Endothelial cell of umbilical vein (primary cell): Measurements from ENCODE around the gene LHX1.

ENCODE experiments used
- EZH2 ChIP-seq: IDR thresholded peaks from 2 replicates; pipeline ENCODE4 v1.6.1; 2012; ENCODE audit warnings: borderline replicate concordance, low read depth, mild to moderate bottlenecking, moderate library complexity, low read length, inconsistent platforms; ENCODE audit not compliant: severe bottlenecking
- FOS ChIP-seq: IDR thresholded peaks from 2 replicates; pipeline ENCODE4 v1.6.1; 2011; ENCODE audit warnings: mild to moderate bottlenecking, low read length, moderate library complexity, borderline replicate concordance; ENCODE audit not compliant: insufficient read depth
- GATA2 ChIP-seq: IDR thresholded peaks from 2 replicates; pipeline ENCODE4 v1.7.0; 2011; ENCODE audit warnings: low read depth, mild to moderate bottlenecking, moderate library complexity, mixed read lengths, low read length; ENCODE audit not compliant: insufficient read length, insufficient read depth
- JUN ChIP-seq: IDR thresholded peaks from 2 replicates; pipeline ENCODE4 v1.6.1; 2011; ENCODE audit warnings: borderline replicate concordance, low read depth; ENCODE audit not compliant: insufficient read length, insufficient read depth
- MAX ChIP-seq: IDR thresholded peaks from 2 replicates; pipeline ENCODE4 v1.6.1; 2011; ENCODE audit not compliant: insufficient read depth, insufficient read length
- MYC ChIP-seq: IDR thresholded peaks from one replicate; pipeline ENCODE4 v1.6.1; 2011; ENCODE audit warnings: mild to moderate bottlenecking, low read depth, low read length
- POLR2A ChIP-seq: IDR thresholded peaks from 2 replicates; pipeline ENCODE4 v1.6.1; 2012; ENCODE audit warnings: low read depth, mild to moderate bottlenecking, control low read depth, low read length
- POLR2AphosphoS5 ChIP-seq: IDR thresholded peaks from 2 replicates; pipeline ENCODE4 v1.6.1; 2012; ENCODE audit warnings: low read depth, mild to moderate bottlenecking, control low read depth, low read length, moderate library complexity; ENCODE audit not compliant: insufficient read depth
- TF ChIP-seq, protein P1 (sequence below), 2 donors: IDR thresholded peaks; 1 replicate in 1 of 2; 2 replicates in 1 of 2; pipeline ENCODE4 v1.5.1; 2011; ENCODE audit warnings: low read length in 2 of 2, mild to moderate bottlenecking in 2 of 2, moderate library complexity in 2 of 2, control low read depth in 1 of 2, inconsistent platforms in 1 of 2, low read depth in 1 of 2; ENCODE audit not compliant: insufficient read depth in 1 of 2; ENCODE audit errors: extremely low read depth in 1 of 2

- no peak for TF ChIP-seq EZH2
- TF ChIP-seq, protein P1, sequence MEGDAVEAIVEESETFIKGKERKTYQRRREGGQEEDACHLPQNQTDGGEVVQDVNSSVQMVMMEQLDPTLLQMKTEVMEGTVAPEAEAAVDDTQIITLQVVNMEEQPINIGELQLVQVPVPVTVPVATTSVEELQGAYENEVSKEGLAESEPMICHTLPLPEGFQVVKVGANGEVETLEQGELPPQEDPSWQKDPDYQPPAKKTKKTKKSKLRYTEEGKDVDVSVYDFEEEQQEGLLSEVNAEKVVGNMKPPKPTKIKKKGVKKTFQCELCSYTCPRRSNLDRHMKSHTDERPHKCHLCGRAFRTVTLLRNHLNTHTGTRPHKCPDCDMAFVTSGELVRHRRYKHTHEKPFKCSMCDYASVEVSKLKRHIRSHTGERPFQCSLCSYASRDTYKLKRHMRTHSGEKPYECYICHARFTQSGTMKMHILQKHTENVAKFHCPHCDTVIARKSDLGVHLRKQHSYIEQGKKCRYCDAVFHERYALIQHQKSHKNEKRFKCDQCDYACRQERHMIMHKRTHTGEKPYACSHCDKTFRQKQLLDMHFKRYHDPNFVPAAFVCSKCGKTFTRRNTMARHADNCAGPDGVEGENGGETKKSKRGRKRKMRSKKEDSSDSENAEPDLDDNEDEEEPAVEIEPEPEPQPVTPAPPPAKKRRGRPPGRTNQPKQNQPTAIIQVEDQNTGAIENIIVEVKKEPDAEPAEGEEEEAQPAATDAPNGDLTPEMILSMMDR (IDR thresholded peaks at IDR 0.05; ENCODE audit: extremely low read depth in 1 of 2, insufficient read depth in 1 of 2, low read depth in 1 of 2, low read length in 2 of 2) = no peak
- no peak for TF ChIP-seq MYC
- TF ChIP-seq POLR2AphosphoS5 = no peak
- no peak for TF ChIP-seq FOS
- TF ChIP-seq POLR2A = no peak
- TF ChIP-seq MAX = no peak
- TF ChIP-seq GATA2 = no peak
- TF ChIP-seq JUN = no peak
These were observed 6.1 kb upstream of the LHX1 start for GRCh38 chr17:36931096-36931696.
